NCI-H2029 treated with DMSO at 0.1 percent for 48 hours (cell line): ENCODE data around the gene HSF2BP.
"Not testable (repeated sequence)": the region's sequence is repeated elsewhere in the genome, so short reads cannot be mapped to it uniquely, and the experiment has no call there.

Source experiments
- DNase-seq: peaks from one replicate; lab custom pipeline; 2025; lab: John Stamatoyannopoulos, UW

HSF2BP gene

DNA sequence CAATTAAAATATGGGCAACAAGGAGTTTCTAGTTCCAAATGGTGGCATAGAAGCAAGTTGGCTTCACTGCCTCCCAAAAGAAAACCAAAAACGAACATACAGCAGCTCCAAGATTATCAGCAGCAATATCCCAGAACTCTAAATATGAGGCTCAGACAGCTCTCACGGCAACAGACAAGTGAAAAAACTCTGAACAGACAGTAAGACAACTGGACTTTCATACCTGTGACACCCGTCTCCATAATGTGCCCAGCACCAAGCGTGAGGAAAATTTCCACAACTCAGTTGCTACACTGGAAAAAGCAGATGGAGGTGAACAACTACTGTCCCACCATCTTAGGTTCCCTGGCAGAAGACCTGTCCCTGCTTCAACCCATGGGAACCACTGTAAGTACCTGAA is 39.9 kb downstream of the HSF2BP start:
- no peak for DNase-seq

DNA sequence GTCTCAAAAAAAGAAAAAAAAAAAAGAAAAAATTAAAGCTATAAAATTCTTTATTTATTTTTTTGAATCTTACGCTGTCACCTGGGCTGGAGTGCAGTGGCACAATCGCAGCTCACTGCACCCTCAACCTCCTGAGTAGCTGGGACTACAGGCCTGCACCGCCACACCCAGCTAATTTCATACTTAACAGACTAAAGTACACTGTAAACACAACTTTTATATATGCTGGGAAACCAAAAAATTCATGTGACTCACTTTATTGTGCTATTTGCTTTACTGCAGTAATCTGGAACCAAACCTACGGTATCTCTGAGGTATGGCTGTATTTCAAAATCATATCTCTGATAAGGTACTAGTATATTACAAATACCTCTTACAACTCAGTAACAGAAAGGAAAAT is 40.3 kb downstream of the HSF2BP start:
- no peak for DNase-seq

DNA sequence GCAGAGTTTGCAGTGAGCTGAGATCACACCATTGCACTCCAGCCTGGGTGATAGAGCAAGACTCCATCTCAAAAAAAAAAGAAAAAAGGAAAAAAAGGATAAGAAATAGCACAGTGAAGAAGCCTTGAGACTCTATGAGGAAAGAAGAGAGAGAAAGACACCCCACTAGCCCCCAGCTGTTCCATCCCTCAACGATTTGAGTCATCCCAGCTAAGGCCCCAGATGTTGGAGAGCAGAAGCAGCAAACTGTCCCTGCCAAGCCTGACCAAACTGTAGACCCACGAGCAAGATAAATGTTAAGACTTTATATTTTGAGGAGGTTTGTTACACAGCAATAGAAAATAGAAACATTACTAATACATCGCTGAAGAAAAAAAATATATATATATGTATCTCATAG is 42.4 kb downstream of the HSF2BP start:
- not testable (repeated sequence) for DNase-seq

DNA sequence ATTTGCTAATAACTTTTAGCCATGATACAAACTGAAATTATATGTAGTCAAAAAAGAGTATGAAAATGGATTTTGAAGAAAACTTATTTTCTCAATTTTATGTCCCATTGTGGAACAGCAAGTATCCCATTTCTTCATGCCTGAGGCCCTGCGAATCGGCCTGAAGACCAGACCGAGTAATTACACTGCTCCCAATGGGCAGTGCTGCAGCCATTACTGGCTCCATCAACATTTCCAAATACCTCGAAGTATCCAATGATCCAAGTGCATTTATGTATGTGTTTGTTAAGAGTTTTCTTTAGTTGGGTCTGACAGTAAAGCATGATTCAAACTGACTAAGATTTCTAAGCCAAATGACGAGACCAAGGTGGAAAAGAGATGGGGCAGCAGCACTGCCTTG is 44.4 kb downstream of the HSF2BP start:
- no peak for DNase-seq

DNA sequence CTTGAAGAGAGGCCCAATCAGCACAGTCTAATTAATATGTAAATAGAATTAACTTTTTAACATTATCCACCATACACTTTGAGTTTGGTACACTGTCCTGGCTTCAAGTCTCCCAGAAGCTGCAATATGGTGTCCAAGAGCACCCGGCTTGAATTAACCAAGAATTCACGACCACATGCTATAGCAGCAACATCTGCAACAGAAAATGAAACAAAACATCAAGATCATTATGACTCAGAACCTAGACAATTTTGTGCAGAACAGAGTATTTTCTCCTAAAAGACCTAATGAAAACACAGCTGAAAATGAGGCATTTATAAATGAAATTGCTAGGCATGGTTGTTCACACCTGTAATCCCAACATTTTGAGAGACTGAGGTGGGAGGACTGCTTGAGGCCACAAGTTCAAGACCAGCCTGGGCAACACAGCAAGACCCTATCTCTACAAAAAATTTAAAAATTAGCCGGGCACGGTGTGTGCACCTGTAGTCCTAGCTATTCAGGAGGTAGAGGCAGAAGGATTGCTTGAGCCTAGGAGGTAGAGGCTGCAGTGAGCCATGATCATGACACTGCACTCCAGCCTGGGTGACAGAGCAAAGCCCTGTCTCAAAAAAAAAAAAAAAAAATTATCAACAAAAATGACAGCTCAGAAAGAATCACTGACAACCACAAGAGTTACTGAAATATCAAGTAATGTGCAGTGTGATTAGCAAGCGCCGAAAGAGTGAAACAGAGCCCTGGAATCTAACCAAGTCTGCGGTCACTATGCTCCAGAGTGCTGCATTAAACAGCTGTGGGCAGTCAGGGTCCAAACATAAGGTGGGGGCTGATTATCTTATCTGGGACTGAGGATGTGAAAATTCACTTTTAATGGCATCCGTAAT is 45.3 kb downstream of the HSF2BP start:
- no peak for DNase-seq

DNA sequence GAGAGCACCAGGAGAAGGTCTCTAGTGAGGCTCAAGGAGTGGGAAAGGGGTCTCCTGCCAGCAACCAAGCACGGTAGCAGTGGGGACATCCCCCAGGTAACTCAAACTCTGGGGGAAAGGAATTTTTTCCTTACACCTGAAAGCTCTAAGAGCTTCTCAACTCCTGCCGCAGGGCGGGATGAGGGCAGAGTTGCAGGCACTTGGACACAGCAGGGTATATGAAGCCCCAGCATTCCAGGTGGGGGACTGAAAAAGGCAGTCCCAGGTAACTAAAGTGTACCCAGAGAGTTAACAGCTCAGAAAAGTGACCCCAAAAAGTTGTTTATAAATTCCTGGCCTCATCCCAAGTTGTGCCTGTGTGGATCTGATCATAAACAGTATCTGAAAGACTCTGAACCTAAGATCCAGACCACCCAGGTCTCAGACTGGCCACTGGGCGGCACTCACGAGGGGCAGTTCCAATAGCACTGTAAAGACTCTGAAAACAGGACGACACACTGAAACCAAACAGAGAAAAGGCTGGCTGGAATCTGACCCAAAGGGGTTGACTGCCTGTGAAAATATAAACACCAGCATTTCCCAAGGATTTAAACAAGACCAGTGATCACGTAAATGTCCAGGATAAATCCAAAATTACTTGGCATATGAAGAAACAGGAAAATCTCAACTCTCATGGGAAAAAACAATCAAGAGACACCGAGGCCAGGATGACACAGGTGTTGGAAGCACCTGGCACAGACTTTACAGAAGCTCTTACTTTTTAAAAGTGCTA is 47.5 kb downstream of the HSF2BP start:
- DNase-seq = peak; percentile 1

DNA sequence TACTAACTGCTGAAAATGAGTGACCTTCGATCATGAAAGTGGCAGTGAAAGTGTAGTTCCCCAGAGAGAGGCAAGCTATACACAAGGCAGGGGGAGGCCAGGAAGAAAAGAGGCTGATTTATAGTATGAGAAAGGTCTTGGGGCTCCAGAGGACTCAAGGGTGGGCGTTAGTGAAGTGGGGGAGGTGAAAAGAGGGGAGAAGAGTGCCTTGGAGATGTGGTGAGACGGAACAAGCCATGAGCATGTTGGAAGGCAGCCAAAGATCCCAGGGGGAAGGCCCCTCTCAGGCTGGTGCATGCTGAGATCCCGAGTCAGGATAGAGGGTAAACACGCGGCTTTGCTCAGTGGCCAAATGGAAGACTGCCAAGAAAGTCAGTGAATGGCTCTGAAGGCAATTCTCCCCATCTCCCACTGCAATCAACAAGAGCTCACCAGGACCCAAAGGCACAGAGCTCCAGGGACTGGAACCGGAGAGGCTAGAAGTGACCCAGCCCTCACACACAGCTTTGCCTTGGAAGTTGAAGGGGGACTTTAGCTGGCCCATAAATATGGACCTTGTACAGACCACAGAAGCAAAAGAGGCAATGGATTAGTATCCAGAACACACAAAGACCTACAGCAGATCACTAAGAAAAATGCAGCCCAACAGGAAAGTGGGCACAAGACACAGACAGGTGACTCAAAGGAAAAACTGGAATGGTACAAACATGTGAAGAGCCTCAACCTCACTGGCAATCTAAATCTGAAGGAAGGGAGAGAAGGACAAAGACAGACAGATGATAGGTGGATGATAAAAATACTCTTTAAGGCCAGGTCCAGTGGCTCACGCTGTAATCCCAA is 49.6 kb downstream of the HSF2BP start:
- peak; percentile 93 for DNase-seq

DNA sequence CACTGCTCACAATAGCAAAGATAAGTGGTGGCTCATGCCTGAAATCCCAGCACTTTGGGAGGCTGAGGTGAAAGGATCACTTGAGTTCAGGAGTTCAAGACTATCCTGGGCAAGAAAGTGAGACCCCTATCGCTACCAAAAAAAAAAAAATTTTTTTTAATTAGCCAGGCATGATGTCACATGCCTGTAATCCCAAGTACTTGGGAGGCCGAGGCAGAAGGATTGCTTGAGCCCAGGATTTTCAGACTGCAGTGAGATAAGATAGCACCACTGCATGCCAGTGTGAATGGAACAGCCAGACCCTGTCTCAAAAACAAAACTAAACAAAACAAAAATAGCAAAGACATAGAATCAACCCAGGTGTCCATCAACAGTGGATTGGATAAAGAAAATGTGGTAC is 50.6 kb downstream of the HSF2BP start:
- DNase-seq = no peak

DNA sequence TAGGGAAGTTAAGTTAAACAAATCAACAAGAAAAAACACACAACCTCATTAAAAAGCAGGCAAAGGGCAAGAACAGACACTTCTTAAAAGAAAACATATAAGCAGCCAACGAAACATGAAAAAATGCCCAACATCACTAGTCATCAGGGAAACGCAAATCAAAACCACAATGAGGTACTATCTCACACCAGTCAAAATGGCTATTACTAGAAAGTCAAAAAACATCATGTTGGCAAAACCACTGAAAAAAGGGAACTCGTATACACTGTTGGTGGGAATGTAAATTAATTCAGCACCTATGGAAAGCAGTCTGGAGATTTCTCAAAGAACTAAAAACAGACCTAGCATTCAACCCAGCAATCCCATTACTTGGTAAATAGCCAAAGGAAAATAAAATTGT is 51.1 kb downstream of the HSF2BP start:
- DNase-seq = no peak

DNA sequence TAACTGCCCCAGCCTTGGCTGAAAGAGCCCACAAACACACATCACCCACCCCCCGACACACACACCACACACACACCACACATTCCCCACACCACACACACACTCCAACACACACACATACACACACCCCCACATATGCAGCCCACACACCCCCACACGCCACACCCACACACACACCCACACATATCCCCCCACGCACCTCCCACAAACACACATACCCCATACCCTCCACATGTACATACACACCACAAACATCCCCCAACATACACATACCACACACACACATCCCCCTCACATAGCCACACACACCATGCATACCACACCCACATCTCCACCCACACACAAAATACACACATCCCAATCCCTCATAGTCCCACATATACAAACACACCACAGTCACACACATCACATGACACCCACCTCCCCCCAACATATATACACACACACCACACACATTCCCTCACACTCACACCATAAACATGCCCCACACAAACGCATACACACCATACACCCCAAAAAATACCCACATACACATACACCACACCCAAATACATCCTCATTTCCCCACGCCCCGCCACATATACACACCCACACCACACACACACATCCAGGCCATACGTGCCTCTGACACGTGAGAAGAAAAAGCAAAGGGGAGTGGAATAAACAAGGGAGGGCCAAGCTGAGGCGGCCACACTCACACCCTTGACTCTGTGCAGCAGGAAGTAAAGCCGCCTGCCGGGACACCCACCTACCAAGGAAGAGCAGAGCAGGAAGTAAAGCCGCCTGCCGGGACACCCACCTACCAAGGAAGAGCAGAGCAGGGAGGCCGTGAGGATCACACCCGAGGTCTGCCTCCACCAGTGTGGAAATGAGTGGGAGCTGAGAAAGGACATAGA is 53.7 kb downstream of the HSF2BP start:
- no peak for DNase-seq

DNA sequence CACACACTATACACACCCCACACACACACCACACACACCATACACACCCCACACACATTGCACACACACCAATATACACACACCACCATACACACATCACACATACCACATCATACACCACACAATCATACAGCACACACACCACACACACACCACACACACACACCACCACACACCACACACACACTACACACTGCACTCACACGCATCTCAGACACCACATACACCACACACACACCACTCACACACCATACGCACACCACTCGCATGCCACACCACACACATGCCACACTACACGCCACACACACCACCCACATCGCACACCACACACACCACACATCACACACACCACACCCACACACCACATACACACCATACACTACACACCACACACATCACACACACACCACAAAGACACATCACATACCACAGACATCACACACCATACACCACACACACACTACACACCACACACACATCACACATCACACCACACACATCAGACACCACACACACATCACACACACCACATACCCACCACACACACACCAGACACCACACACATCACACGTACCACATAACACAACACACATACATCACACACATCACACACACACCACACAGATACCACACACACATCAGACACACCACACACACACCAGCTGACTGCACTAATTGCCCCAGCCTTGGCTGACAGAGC is 54.6 kb downstream of the HSF2BP start:
- no peak for DNase-seq

DNA sequence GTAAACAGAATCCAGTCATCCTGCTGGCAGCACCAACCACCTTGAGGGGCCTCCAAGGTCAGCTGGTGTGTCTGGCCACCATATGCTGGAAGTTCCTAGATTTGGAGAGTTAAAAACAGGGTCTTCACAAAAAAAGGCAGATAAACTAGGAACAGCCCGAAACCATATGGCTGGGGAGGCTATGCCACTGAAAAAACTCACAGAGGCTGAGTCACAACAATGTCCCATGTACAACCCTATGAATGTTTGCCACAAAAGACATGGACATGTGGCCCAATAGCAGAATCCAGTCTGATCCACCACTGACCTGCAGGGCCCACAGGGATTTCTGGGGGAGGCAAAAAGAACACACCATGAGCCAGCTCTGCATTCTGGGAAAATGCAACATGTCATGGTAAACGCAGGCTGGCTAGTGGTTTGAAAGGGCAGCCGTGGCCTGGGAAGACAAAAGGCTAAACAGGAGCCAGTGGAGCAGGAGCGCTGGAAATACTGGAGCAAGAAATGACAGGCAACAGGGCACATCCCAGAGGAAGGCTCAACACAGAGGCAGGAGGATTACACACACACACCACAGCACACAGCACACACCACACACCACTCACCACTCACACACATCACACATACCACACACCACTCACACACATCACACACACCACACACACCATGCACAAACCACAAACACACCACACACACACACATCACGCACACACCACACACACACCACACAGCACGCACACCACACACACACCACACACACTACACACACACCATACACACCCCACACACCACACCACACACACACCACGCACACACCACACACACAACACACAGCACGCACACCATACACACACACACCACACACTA is 55.4 kb downstream of the HSF2BP start:
- no peak for DNase-seq

DNA sequence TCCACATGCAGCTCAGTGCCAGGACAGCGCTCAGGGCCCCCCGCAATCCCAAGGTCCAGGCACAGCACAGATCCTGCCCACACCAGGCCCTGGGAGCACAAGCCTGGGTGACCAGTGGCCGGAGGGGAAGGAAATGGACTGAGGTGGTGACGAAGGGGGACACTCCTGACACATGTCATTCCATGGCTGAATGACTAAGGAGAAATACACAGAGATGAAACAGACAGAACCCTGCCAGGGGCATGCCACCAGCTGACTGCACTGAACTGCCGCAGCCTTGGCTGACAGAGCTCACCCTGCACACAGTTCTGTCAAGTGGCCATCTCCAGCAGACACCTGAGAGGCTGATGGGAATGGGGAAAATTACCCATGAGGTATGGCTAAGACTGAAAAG is 56.1 kb downstream of the HSF2BP start:
- DNase-seq = peak; percentile 30

DNA sequence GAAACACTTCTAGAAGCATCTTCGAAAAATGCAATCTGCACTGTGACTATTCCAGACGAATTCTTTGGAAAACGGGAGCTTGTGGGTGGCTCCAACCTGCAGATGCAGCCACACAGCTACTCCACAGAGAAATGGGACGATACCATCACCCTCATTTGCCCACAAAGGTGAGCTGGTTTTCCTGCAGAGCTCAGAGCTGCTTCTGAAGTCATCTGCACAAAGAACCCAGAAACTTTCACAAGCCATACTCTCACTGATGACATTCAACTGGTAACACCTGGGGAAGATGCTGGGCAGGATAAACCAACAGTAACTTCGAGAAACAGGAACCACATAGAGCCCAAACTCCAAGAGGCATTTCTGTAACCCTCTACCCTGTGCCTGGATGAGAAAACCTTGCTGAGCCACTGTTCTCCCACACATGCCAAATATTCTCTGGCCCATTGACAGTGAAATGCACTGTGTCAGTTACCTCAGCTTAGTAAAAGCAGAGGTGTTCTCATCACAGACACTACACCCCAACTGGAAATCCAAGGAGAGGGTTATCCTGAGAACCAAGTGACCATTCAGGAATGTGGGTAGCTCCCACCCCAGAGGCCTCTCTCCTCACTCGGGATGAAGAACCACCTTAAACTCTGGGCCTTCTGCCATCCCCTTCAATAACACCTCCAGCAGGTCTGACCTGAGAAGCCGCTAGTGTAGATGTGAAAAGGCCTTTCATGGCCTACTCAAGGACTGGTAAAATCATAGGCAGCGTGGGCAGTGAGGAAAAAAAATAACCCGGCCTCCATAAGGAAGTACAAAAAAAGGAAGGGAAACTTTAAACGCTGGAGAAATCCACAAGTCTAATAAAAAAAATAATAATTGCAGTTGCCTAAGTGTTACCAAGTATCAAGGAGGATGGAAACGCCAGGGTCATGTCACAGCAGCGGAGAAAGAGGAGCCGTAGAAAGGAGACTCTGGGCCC is 56.7 kb downstream of the HSF2BP start:
- DNase-seq = no peak

DNA sequence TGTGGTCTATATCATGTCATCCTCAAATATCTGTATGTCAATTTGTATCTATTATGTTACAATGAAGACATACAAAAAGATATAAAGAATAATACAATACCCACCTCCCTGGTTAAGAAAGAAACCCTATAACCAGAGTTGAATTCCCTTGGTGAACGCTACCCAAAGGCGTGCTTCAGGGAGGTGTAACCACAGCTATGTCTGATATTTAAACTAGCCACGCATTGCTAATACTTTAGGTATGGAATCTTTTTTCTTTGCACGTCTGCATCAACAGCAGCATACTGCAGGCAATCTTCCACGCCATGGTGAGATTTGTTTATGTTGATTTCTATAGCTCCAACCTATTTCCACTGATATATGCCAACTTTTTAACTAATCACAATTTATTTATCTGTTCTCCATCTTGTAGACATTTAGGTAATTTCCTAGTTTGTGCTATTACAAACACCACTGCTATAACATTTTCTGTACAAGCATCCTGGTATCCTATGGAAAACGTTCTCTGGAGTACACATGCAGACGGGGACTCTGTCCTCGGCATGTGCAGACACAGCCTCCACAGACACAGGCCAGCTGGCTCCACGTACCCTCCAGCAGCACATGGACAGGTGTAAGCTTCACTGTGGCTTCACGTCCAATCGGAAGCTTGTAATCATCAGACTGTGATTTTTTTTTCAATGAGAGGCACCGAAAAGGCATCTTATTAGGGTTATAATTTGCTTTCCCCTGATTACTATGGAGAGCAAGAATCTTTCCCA is 58.5 kb downstream of the HSF2BP start:
- no peak for DNase-seq

DNA sequence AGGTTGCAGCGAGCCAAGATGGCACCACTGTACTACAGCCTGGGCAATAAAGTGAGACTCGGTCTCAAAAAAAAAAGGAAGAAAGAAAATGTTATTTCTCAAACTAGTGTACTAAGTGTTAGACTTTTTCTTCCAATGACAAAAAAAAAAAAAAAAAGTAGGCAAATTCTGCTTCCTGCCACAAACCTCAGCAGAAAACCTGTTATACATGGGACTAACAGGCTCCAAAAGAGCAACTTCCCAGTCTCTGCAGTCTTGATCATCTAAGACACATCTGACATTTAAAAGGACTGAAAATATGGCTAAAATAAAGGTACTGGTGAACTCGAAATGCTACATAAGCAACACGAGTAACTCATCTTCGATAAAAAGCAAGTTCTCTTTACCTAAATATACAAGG is 59.6 kb downstream of the HSF2BP start:
- DNase-seq = no peak

DNA sequence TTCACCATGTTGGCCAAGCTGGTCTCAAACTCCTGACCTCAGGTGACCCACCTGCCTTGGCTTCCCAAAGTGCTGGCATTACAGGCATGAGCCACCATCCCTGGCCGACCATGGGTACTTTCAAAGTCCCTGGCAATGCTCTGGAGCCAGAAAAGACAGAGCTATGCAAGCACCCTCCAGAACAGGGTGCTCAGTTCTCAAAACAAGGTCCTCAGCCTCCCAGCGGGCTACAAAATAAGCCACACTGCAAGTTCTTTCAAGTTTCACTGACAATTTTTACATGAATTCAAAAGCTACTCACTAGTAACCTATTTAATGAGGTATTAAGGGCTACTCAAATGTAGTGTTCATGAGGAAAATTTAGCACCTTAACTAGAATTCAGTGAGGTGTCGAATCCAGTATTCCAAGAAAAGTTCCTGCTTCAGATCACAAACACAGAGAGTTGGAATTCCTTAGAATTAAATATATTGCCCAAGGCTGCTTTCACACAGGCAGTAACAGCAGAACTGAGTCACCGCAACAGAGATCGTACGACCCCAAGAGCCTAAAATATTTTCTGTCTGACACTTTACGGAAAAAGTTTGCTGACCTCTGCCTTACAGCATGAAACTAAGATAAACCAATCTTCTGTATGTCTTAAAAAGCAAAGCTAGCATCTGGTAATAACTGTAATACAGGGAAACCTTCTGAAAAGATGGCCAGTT is 60.7 kb downstream of the HSF2BP start:
- DNase-seq = no peak
